Measurements from ENCODE around the gene CROCC2.
A peak's percentile ranks its signal among the peaks of the same experiment; 100 is the strongest.

CROCC2 gene

DNA sequence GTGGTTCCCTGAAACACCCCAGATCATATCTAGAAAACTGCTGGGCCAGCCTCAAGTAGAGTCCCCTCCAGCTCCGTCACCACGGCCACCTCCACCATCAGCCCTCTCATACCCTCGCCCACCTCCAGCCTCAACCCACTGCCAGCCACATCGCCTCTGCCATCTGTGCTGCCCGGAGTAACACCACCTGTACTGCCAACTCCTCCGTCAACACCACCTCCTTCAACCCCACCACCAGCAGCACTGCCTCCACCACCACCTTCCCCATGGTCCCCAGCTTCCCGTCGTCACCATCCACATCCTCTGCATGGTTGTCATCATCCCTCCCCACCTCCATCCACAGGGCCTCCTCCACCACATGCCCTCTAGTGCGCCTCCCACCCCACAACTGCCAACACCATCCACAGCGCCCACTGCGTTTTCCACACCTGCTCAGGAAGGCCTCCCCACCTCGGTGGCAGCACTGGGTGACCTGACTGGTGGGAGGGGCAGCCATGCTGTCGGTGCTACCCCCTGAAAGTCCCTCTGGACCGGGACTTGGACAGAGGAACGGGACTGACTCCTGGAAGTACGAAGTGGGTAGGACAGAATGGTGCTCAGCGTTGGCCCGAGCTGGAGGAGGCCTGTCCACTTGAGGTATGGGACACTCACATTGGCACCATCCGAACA, 93.9 kb downstream of the CROCC2 start:
- Mint-ChIP-seq H3K9me3 (peaks cover 21% of the 10 kb centered on the region), H3K4me3 (peak overlapping the region; percentile 4), H3K4me1 (ENCODE audit: low read depth) (peaks cover 16% of the 10 kb centered on the region), H3K36me3 (ENCODE audit: low read depth) (peaks cover 26% of the 10 kb centered on the region), H3K27ac (no peak overlapping the region), H3K27me3 (peaks cover 59% of the 10 kb centered on the region)
- intact Hi-C loops (cut with micrococcal nuclease): no loop called here

GRCh38 chr2:241000831-241001321, 94.7 kb downstream of the CROCC2 start:
- H3K36me3 Mint-ChIP-seq (ENCODE audit: low read depth): peaks cover 26% of the 10 kb centered on the region
- intact Hi-C loops (cut with micrococcal nuclease): no loop called here
- no peak overlapping the region for H3K4me3 Mint-ChIP-seq
- peaks cover 58% of the 10 kb centered on the region for H3K27me3 Mint-ChIP-seq
- H3K9me3 Mint-ChIP-seq: peaks cover 28% of the 10 kb centered on the region
- no peak overlapping the region for H3K27ac Mint-ChIP-seq
- peaks cover 16% of the 10 kb centered on the region for H3K4me1 Mint-ChIP-seq (ENCODE audit: low read depth)

- H3K27me3 Mint-ChIP-seq: peaks cover 55% of the 10 kb centered on the region
- H3K4me3 Mint-ChIP-seq: no peak overlapping the region
- intact Hi-C loops (cut with micrococcal nuclease): no loop called here
- H3K27ac Mint-ChIP-seq: no peak overlapping the region
- H3K36me3 Mint-ChIP-seq (ENCODE audit: low read depth): peaks cover 26% of the 10 kb centered on the region
- peaks cover 16% of the 10 kb centered on the region for H3K4me1 Mint-ChIP-seq (ENCODE audit: low read depth)
- H3K9me3 Mint-ChIP-seq: peaks cover 34% of the 10 kb centered on the region
Measured at GRCh38 chr2:241001413-241002274, 95.5 kb downstream of the CROCC2 start.

- intact Hi-C loops (cut with micrococcal nuclease): no loop called here
- Mint-ChIP-seq H3K9me3 (peaks cover 34% of the 10 kb centered on the region), H3K4me1 (ENCODE audit: low read depth) (peaks cover 13% of the 10 kb centered on the region), H3K27me3 (peaks cover 51% of the 10 kb centered on the region), H3K4me3 (no peak overlapping the region), H3K27ac (no peak overlapping the region), H3K36me3 (ENCODE audit: low read depth) (peaks cover 26% of the 10 kb centered on the region)
Measured at GRCh38 chr2:241002275-241003046, 96.3 kb downstream of the CROCC2 start.

DNA sequence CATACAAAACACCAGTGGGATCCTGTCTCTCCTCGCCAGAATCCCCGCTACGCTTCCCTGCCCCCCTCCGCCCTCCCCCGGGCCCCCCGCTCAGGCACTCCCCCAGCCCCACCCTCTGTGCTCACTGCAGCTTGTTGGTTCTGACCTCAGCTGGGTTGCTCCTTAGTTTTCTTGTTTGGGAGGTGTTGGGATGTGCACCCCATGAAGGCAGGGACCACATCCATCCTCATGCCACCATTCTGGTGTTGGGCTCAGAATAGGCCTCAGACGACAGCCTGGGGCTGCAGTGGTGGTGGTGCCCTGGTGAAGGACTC, 96.9 kb downstream of the CROCC2 start:
- H3K27ac Mint-ChIP-seq: no peak overlapping the region
- intact Hi-C loops (cut with micrococcal nuclease): no loop called here
- no peak overlapping the region for H3K4me3 Mint-ChIP-seq
- H3K36me3 Mint-ChIP-seq (ENCODE audit: low read depth): peaks cover 26% of the 10 kb centered on the region
- H3K27me3 Mint-ChIP-seq: peaks cover 49% of the 10 kb centered on the region
- peaks cover 34% of the 10 kb centered on the region for H3K9me3 Mint-ChIP-seq
- peaks cover 9% of the 10 kb centered on the region for H3K4me1 Mint-ChIP-seq (ENCODE audit: low read depth)

- Mint-ChIP-seq H3K4me3 (no peak overlapping the region), H3K36me3 (ENCODE audit: low read depth) (peaks cover 26% of the 10 kb centered on the region), H3K4me1 (ENCODE audit: low read depth) (peaks cover 9% of the 10 kb centered on the region), H3K9me3 (peaks cover 34% of the 10 kb centered on the region), H3K27me3 (peaks cover 50% of the 10 kb centered on the region), H3K27ac (no peak overlapping the region)
- intact Hi-C loops (cut with micrococcal nuclease): no loop called here
Measured at GRCh38 chr2:241003369-241003768, 97.2 kb downstream of the CROCC2 start.

DNA sequence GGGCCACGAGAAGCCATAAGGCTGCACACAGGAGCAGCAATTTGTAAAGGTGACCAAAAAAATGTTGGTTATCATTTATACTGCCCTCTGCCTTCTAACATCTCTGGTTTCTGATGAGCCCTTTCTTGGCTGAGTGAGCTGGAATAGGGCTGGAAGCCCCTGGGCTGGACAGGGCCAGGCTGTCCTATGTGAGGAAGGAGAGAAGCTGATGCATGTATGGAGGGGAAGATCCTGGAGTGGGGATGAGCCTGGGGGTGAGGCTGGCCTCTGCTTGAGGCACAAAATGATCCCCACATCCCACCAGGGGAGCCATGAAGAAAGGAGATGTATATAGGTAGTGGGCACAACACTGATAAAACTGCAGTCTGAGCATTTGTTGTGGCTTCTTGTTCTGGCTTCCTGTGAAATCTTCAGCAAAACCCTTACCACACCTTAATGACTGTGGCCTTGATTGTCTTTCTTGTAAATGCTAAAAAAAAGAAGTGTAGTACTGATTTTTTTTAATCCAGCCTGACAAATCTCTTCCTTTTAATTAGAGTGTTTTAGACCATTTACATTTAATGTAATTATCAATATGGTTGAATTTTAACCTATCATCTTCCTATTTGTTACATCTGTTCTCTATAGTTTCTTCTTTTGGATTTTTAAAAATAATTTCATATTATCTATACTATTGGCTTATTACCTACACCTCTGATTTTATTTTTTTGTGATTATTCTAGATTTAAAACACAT, 97.9 kb downstream of the CROCC2 start:
- H3K27ac Mint-ChIP-seq: no peak overlapping the region
- no peak overlapping the region for H3K4me3 Mint-ChIP-seq

DNA sequence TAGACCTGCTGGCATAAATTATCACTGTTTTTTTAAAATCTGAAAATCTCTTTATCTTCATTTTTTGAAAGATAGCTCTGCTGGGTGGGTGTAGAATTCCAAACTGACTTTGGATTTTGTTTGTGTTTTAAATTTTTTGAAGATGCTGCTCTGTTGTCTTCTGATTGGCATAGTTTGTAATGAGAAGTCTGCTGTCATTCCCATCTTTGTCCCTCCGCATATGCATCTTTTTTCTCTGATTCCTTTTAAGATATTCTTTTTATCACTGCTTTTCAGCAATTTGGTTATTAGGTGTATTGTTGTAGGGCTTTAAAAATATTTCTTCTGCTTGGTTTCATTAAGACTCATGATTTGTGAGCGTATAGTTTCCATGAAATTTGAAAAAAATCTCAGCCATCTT, 99.4 kb downstream of the CROCC2 start:
- no peak overlapping the region for H3K27ac Mint-ChIP-seq
- peaks cover 17% of the 10 kb centered on the region for H3K36me3 Mint-ChIP-seq (ENCODE audit: low read depth)
- H3K4me3 Mint-ChIP-seq: no peak overlapping the region
- intact Hi-C loops (cut with micrococcal nuclease): no loop called here
- peaks cover 34% of the 10 kb centered on the region for H3K9me3 Mint-ChIP-seq
- peaks cover 16% of the 10 kb centered on the region for H3K4me1 Mint-ChIP-seq (ENCODE audit: low read depth)
- peaks cover 57% of the 10 kb centered on the region for H3K27me3 Mint-ChIP-seq

More for the DNA sequence above, 97.9 kb downstream of the CROCC2 start:
- H3K27me3 Mint-ChIP-seq: peaks cover 54% of the 10 kb centered on the region
- H3K36me3 Mint-ChIP-seq (ENCODE audit: low read depth): peaks cover 26% of the 10 kb centered on the region
- peaks cover 9% of the 10 kb centered on the region for H3K4me1 Mint-ChIP-seq (ENCODE audit: low read depth)
- peaks cover 34% of the 10 kb centered on the region for H3K9me3 Mint-ChIP-seq
- intact Hi-C loops (cut with micrococcal nuclease): no loop called here

DNA sequence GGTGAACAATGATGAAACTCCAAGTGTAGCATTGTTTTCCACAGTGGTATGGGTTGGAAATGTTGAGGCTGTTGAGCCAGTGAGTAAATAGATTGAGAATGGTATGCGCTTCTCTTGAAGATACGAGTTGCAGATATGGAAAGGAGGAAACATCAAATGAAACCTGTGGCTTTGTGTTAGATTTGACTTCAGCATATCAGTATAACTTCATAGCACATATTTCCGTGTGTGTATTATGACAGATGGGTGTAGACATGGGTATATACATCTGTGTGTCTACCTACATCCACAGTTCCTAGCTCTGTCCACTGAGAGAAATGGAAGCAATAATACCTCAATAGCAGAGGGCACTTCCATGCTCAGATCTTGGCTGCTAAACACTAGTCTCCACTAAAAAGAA, 100.3 kb downstream of the CROCC2 start:
- peaks cover 34% of the 10 kb centered on the region for H3K9me3 Mint-ChIP-seq
- H3K27ac Mint-ChIP-seq: no peak overlapping the region
- intact Hi-C loops (cut with micrococcal nuclease): no loop called here
- H3K4me3 Mint-ChIP-seq: no peak overlapping the region
- peaks cover 17% of the 10 kb centered on the region for H3K36me3 Mint-ChIP-seq (ENCODE audit: low read depth)
- peaks cover 51% of the 10 kb centered on the region for H3K27me3 Mint-ChIP-seq
- H3K4me1 Mint-ChIP-seq (ENCODE audit: low read depth): peaks cover 17% of the 10 kb centered on the region

DNA sequence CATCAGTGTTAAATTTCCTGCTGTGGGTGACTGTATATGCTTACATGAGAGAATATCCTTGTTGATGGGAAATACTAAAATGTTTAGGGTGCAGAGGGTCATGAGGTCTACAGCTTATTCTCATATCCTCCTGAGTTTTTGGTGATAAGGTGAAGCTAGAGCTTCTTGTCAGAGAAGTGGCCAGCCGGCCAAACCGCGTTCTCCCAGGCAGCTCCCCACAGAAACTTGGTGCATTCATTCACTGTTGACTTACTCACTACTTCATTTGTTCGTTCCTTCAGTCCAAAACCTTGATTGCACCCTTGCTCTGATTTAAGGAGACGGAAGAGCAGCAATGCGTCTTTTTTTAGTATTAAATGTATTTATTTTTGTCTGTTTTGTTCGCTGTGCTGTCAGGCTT, 101.0 kb downstream of the CROCC2 start:
- Mint-ChIP-seq H3K4me1 (ENCODE audit: low read depth) (peaks cover 17% of the 10 kb centered on the region), H3K27me3 (peaks cover 47% of the 10 kb centered on the region), H3K27ac (no peak overlapping the region), H3K36me3 (ENCODE audit: low read depth) (peaks cover 17% of the 10 kb centered on the region), H3K9me3 (peaks cover 34% of the 10 kb centered on the region), H3K4me3 (no peak overlapping the region)
- intact Hi-C loops (cut with micrococcal nuclease): no loop called here

GRCh38 chr2:241007880-241008710, 102.0 kb downstream of the CROCC2 start:
- Mint-ChIP-seq H3K9me3 (peaks cover 26% of the 10 kb centered on the region), H3K27me3 (peaks cover 42% of the 10 kb centered on the region), H3K36me3 (ENCODE audit: low read depth) (peaks cover 8% of the 10 kb centered on the region), H3K27ac (no peak overlapping the region), H3K4me1 (ENCODE audit: low read depth) (peaks cover 17% of the 10 kb centered on the region), H3K4me3 (no peak overlapping the region)
- intact Hi-C loops (cut with micrococcal nuclease): no loop called here

- Mint-ChIP-seq H3K9me3 (peaks cover 19% of the 10 kb centered on the region), H3K27ac (no peak overlapping the region), H3K4me3 (no peak overlapping the region), H3K4me1 (ENCODE audit: low read depth) (peaks cover 17% of the 10 kb centered on the region), H3K36me3 (ENCODE audit: low read depth) (peaks cover 2% of the 10 kb centered on the region), H3K27me3 (peaks cover 42% of the 10 kb centered on the region)
- intact Hi-C loops (cut with micrococcal nuclease): no loop called here
Measured at GRCh38 chr2:241008711-241009121, 102.6 kb downstream of the CROCC2 start.

DNA sequence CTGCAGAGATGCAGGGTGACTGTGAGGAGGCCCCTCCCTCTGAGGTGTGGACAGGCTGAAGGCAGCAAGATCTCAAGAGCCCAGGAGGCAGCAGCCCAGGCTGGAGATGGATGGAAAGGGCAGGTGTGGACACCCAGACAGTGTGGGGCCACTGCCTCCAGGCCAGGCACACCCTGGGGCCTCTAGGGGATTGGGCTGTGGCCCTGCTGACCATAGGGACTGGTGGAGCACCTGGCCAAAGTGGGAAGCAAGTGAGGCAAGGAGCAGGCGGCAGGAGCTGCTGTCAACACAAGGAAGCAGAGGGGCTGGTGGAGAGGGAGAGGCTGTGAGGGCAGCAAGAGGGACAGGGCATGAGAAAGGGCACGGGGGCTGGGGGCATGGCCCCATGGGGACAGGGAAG, 103.1 kb downstream of the CROCC2 start:
- Mint-ChIP-seq H3K27ac (no peak overlapping the region), H3K27me3 (peaks cover 42% of the 10 kb centered on the region), H3K9me3 (peaks cover 15% of the 10 kb centered on the region), H3K4me1 (ENCODE audit: low read depth) (peaks cover 17% of the 10 kb centered on the region), H3K36me3 (ENCODE audit: low read depth) (no peaks in the 10 kb centered on the region), H3K4me3 (no peak overlapping the region)
- intact Hi-C loops (cut with micrococcal nuclease): no loop called here
